OCI-LY3 (cell line): ENCODE measurements around the gene SLC35F3.

Source experiments
- H2AFZ ChIP-seq: fragments of 200-600, 300-600 bp; shearing (Covaris generic); 2 replicates; pipeline ENCODE4 v1.6.0; 2014; ENCODE audit warnings: antibody characterized with exemption, low read depth, low read length
- H3K27ac ChIP-seq: fragments of 200-600, 300-600 bp; sonication (generic); 2 replicates; pipeline ENCODE4 v1.5.1; 2014; ENCODE audit warnings: mild to moderate bottlenecking, low read length, moderate library complexity, mixed read lengths
- H3K27me3 ChIP-seq: fragments of 200-600, 300-600 bp; sonication (generic); 2 replicates; pipeline ENCODE4 v1.6.1; 2014; ENCODE audit warnings: low read depth, low read length, mixed read lengths
- H3K36me3 ChIP-seq: fragments of 200-600, 300-600 bp; sonication (generic); replicated peaks from 2 replicates; pipeline ENCODE3; 2014; ENCODE audit warnings: low read depth, low read length, mixed read lengths
- H3K4me1 ChIP-seq: fragments of 300-600, 200-600 bp; sonication (generic); 2 replicates; pipeline ENCODE4 v1.6.1; 2014; ENCODE audit warnings: low read length, mixed read lengths
- H3K4me2 ChIP-seq: fragments of 200-600, 300-600 bp; sonication (generic); 2 replicates; pipeline ENCODE4 v1.6.1; 2014; ENCODE audit warnings: low read length, mixed read lengths
- H3K4me3 ChIP-seq: fragments of 300-600, 200-600 bp; sonication (generic); 2 replicates; pipeline ENCODE4 v1.5.1; 2014; ENCODE audit warnings: antibody characterized with exemption, mild to moderate bottlenecking, low read length, moderate library complexity
- H3K79me2 ChIP-seq: fragments of 300-600, 200-600 bp; shearing (Covaris generic); 2 replicates; pipeline ENCODE4 v1.6.1; 2014; ENCODE audit warnings: mild to moderate bottlenecking, low read length, mixed read lengths
- H3K9ac ChIP-seq: fragments of 300-600, 200-600 bp; shearing (Covaris generic); 2 replicates; pipeline ENCODE4 v1.6.0; 2014; ENCODE audit warnings: mild to moderate bottlenecking, low read length, moderate library complexity
- H3K9me3 ChIP-seq: fragments of 200-600, 300-600 bp; shearing (Covaris generic); 2 replicates; pipeline ENCODE4 v1.6.1; 2014; ENCODE audit warnings: low read length, mixed read lengths; ENCODE audit not compliant: insufficient read depth
- H4K20me1 ChIP-seq: fragments of 200-600, 300-600 bp; sonication (generic); 2 replicates; pipeline ENCODE4 v1.6.1; 2016; ENCODE audit warnings: low read length, mixed read lengths; ENCODE audit not compliant: insufficient read depth
- CTCF ChIP-seq: fragments of 200-600, 300-600 bp; sonication (generic); IDR thresholded peaks from 2 replicates; pipeline ENCODE4 v1.5.1; 2014; ENCODE audit warnings: antibody characterized with exemption, low read length, low read depth
- EZH2phosphoT487 ChIP-seq: fragments of 200-600 bp; shearing (Covaris generic); IDR thresholded peaks from 2 replicates; pipeline ENCODE4 v1.6.1; 2018; ENCODE audit warnings: antibody characterized with exemption, mixed run types, low read depth

SLC35F3 gene

GRCh38 chr1:233981042-233981675 is 76.7 kb downstream of the SLC35F3 start:
- Histone ChIP-seq H3K27me3 (peaks cover 20% of the 10 kb centered on the region; the same call in 1 of the 2 replicates), H3K36me3 (no peaks in the 10 kb centered on the region), H3K27ac (no peak overlapping the region), H2AFZ (no peak overlapping the region), H3K9me3 (no peaks in the 10 kb centered on the region), H3K9ac (no peak overlapping the region), H3K79me2 (no peaks in the 10 kb centered on the region), H3K4me1 (no peaks in the 10 kb centered on the region), H3K4me3 (no peak overlapping the region), H4K20me1 (no peaks in the 10 kb centered on the region), H3K4me2 (no peak overlapping the region)
- TF ChIP-seq CTCF (no peak), EZH2phosphoT487 (no peak)

- Histone ChIP-seq H3K27me3 (peaks cover 25% of the 10 kb centered on the region; the same call in 1 of the 2 replicates), H3K79me2 (no peaks in the 10 kb centered on the region), H4K20me1 (no peaks in the 10 kb centered on the region), H3K4me2 (no peak overlapping the region), H3K4me3 (no peak overlapping the region), H3K9ac (no peak overlapping the region), H3K4me1 (no peaks in the 10 kb centered on the region), H3K9me3 (no peaks in the 10 kb centered on the region), H2AFZ (no peak overlapping the region), H3K27ac (no peak overlapping the region), H3K36me3 (no peaks in the 10 kb centered on the region)
- TF ChIP-seq CTCF (no peak), EZH2phosphoT487 (no peak)
These were observed 78.5 kb downstream of the SLC35F3 start for GRCh38 chr1:233982827-233983518.

GRCh38 chr1:233983811-233984210 is 79.3 kb downstream of the SLC35F3 start:
- H2AFZ ChIP-seq, result no peak overlapping the region
- H3K9me3 ChIP-seq, result no peaks in the 10 kb centered on the region
- no peaks in the 10 kb centered on the region for H4K20me1 ChIP-seq
- H3K36me3 ChIP-seq, result no peaks in the 10 kb centered on the region
- no peaks in the 10 kb centered on the region for H3K4me1 ChIP-seq
- H3K79me2 ChIP-seq, result no peaks in the 10 kb centered on the region
- no peak overlapping the region for H3K9ac ChIP-seq
- peaks cover 33% of the 10 kb centered on the region for H3K27me3 ChIP-seq
- no peak overlapping the region for H3K27ac ChIP-seq
- H3K4me2 ChIP-seq, result no peak overlapping the region
- TF ChIP-seq CTCF (no peak), EZH2phosphoT487 (no peak)
- no peak overlapping the region for H3K4me3 ChIP-seq

GRCh38 chr1:233988963-233989696 is 84.7 kb downstream of the SLC35F3 start:
- H3K4me2 ChIP-seq, result no peak overlapping the region
- no peak for TF ChIP-seq EZH2phosphoT487
- no peak for TF ChIP-seq CTCF
- H3K9me3 ChIP-seq, result no peaks in the 10 kb centered on the region
- H3K79me2 ChIP-seq, result no peaks in the 10 kb centered on the region
- H3K9ac ChIP-seq, result no peak overlapping the region
- no peak overlapping the region for H2AFZ ChIP-seq
- H3K4me1 ChIP-seq, result no peaks in the 10 kb centered on the region
- peaks cover 47% of the 10 kb centered on the region for H3K27me3 ChIP-seq
- no peaks in the 10 kb centered on the region for H4K20me1 ChIP-seq
- H3K36me3 ChIP-seq, result no peaks in the 10 kb centered on the region
- H3K27ac ChIP-seq, result no peak overlapping the region
- no peak overlapping the region for H3K4me3 ChIP-seq
